ENCODE data around the gene RSPH3. TPM values are rescaled to one million over a fixed set of nuclear protein-coding genes. Genes with fewer than 3 reads are reported as not detected.

RSPH3 gene, protein sequence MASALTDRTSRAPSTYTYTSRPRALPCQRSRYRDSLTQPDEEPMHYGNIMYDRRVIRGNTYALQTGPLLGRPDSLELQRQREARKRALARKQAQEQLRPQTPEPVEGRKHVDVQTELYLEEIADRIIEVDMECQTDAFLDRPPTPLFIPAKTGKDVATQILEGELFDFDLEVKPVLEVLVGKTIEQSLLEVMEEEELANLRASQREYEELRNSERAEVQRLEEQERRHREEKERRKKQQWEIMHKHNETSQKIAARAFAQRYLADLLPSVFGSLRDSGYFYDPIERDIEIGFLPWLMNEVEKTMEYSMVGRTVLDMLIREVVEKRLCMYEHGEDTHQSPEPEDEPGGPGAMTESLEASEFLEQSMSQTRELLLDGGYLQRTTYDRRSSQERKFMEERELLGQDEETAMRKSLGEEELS
- total RNA-seq: 13.4 TPM

DNA sequence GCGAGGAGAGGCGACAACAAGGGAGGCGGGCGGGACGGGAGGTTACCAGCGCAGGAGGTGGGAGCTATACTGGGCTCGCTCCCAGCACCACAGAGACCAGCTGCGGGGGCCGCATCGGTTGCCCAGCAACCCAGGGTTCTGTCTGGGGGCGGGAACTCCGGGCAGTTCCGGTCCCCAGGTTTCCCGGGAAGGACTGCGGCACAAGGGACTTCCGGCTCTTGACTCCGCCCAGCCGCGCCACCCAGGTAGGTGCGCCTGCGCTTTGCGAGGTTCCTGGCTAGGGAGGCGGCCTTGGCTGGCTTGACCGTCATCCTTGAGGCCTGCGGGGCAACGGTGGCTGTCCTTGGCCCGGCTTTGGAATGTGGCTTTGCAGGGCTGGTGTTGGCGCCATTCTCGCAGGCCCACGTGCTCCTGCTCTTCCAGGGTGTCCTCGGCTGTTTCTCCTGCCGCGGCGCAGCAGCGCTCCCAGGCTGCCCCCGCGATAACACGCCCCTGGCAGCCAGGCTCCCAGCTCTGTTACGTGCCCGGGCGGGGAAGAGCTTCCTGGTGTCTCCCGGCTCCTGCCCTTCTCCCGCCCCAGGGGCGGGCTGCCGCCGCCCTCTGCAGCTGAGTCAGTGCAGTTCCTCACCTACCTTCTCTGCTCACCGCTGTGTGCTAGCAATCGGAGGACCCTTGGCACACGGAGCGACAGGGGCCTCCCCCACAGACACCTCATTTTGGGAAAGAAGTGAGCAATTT lies at the start of gene RSPH3:
Gene RSPH3, minus strand, starts transcription at position 537 of the 738 bp plus-strand sequence. CDS start 652 bp downstream, outside the sequence.

DNA sequence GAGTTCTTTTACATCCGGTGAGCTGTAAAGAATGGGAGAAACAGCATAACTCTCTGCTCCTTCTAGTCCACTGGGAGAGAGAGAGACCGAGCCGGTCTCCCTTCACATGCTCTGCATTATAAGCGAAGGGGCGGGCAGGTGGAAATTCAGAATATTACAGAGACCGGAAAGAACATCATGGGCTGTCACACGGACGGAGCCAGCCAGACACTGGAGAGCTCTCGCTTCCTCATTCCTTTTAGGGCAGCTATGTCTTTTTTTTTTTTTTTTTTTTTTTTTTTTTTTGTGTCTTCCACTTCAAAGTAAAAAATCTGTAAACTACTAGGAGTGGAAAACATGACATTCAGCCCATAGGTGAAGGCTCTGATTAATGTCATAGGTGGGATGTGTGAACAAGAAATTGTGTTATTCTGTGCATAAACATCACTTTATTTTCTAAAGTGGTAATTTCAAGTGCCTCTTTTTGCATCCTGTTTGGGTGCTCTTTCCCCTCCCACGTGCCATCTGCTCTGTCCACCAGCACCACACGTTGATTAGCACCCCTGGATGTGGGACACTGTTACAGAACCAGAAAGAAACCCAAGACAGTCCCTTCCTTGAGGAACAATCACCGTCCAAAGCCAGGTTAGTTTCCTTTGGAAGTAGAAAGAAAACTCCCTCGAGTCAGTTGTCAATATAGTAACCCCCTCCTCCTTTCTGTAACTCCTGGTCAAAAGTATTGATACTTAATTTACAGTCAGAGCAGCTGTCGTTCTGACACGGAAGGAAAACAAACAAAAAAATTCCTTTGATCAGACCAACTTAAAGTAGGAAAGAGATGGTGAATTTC lies 45.1 kb upstream of the RSPH3 start, which contains the start of gene TAGAP:
Gene TAGAP, minus strand, starts transcription at position 93 of the 829 bp plus-strand sequence. CDS start 845 bp downstream, outside the sequence.

Other genes starting within 250 kb of the RSPH3 start
- gene EZR, start 180.8 kb downstream of the RSPH3 start, total RNA-seq: 77.2 TPM
- gene TAGAP, start 44.8 kb upstream of the RSPH3 start, total RNA-seq: 1.4 TPM
- 38.9 TPM for gene FNDC1, start 169.2 kb upstream of the RSPH3 start, total RNA-seq